HG03575 (cell line): ENCODE results near the gene TBC1D14.
A peak's percentile ranks its signal among the peaks of the same experiment; 100 is the strongest.
"Not testable (repeated sequence)": the region's sequence is repeated elsewhere in the genome, so short reads cannot be mapped to it uniquely, and the experiment has no call there.

Experiments used
- ATAC-seq: cut with Tn5 transposase; IDR thresholded peaks from one replicate; pipeline ENCODE4 v1.9.1; 2021; ENCODE audit not compliant: unreplicated experiment, insufficient number of reproducible peaks, low FRiP score; ENCODE audit errors: extremely low read depth

Gene TBC1D14

GRCh38 chr4:6961496-6962210, 52.0 kb downstream of the TBC1D14 start:
- ATAC-seq = no peak

GRCh38 chr4:6962211-6963041, 52.8 kb downstream of the TBC1D14 start:
- ATAC-seq = no peak

GRCh38 chr4:6963139-6963611, 53.5 kb downstream of the TBC1D14 start:
- no peak for ATAC-seq

GRCh38 chr4:6964858-6965257, 55.2 kb downstream of the TBC1D14 start:
- ATAC-seq = no peak

- no peak for ATAC-seq
Observed at GRCh38 chr4:6965329-6965728, 55.7 kb downstream of the TBC1D14 start.

- ATAC-seq = no peak
Observed at GRCh38 chr4:6967846-6968340, 58.3 kb downstream of the TBC1D14 start.

- no peak for ATAC-seq
Observed at GRCh38 chr4:6968496-6968895, 58.9 kb downstream of the TBC1D14 start.

GRCh38 chr4:6969826-6970800, 60.5 kb downstream of the TBC1D14 start:
- peak; percentile 60 for ATAC-seq

- ATAC-seq = no peak
Observed at GRCh38 chr4:6971536-6972374, 62.1 kb downstream of the TBC1D14 start.

GRCh38 chr4:6972375-6972650, 62.7 kb downstream of the TBC1D14 start:
- ATAC-seq = no peak

- ATAC-seq = no peak
Observed at GRCh38 chr4:6972911-6973310, 63.3 kb downstream of the TBC1D14 start.

GRCh38 chr4:6974138-6974848, 64.7 kb downstream of the TBC1D14 start:
- ATAC-seq = no peak

GRCh38 chr4:6977846-6978245, 68.2 kb downstream of the TBC1D14 start:
- ATAC-seq = not testable (repeated sequence)

GRCh38 chr4:6983544-6984142, 74.0 kb downstream of the TBC1D14 start:
- ATAC-seq = no peak

GRCh38 chr4:6984612-6985425, 75.2 kb downstream of the TBC1D14 start:
- ATAC-seq = no peak

GRCh38 chr4:6986072-6986780, 76.6 kb downstream of the TBC1D14 start:
- no peak for ATAC-seq
